ENCODE data around the gene WDHD1. TPM values are rescaled to one million over a fixed set of nuclear protein-coding genes. Genes with fewer than 3 reads are reported as not detected.

Gene WDHD1
- total RNA-seq, 1 experiment from 2014 or later, result 27.5 TPM

DNA sequence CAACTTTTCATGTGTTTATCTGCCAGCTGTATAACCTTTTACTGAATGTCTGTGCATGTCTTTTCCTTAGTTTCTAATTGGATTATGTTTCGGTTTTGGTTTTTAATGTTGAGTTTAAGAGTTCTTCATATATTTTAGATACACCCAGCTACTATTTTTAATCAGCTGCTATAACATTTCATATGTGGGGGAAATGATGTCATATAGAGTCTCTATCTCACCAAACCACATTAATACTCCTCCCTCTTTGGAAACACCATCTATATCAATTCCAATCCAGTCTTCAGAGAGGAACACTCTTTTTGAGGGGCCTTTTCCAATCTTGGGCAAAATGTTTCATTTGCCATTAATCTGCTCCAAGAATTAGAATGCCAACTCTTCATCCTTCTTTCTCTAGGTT is 95.8 kb downstream of the WDHD1 start:
- Histone ChIP-seq H3K4me1 (no peaks in the 10 kb centered on the region), H3K27me3 (replicated peaks; ENCODE audit: control insufficient read depth, insufficient read depth, low read length) (no peaks in the 10 kb centered on the region), H3K4me3 (ENCODE audit: low read depth, low read length) (no peak overlapping the region), H3K36me3 (ENCODE audit: control insufficient read depth, insufficient read depth, low read length) (no peaks in the 10 kb centered on the region), H3K9me3 (no peaks in the 10 kb centered on the region)
- ChIA-PET POLR2A (no interaction called here), CTCF (no interaction called here)
- Mint-ChIP-seq H3K4me3 (ENCODE audit: unreplicated experiment) (no peak overlapping the region), H3K4me1 (ENCODE audit: low read depth, unreplicated experiment) (no peaks in the 10 kb centered on the region), H3K9me3 (ENCODE audit: unreplicated experiment) (no peaks in the 10 kb centered on the region), H3K36me3 (ENCODE audit: insufficient read depth, unreplicated experiment) (no peaks in the 10 kb centered on the region), H3K27ac (ENCODE audit: unreplicated experiment) (no peak overlapping the region), H3K27me3 (ENCODE audit: insufficient read depth, unreplicated experiment) (no peaks in the 10 kb centered on the region)
- DNase-seq, result no peak
- no TSS peak for BruUV-seq (replicated peaks)
- TF ChIP-seq, protein P1, sequence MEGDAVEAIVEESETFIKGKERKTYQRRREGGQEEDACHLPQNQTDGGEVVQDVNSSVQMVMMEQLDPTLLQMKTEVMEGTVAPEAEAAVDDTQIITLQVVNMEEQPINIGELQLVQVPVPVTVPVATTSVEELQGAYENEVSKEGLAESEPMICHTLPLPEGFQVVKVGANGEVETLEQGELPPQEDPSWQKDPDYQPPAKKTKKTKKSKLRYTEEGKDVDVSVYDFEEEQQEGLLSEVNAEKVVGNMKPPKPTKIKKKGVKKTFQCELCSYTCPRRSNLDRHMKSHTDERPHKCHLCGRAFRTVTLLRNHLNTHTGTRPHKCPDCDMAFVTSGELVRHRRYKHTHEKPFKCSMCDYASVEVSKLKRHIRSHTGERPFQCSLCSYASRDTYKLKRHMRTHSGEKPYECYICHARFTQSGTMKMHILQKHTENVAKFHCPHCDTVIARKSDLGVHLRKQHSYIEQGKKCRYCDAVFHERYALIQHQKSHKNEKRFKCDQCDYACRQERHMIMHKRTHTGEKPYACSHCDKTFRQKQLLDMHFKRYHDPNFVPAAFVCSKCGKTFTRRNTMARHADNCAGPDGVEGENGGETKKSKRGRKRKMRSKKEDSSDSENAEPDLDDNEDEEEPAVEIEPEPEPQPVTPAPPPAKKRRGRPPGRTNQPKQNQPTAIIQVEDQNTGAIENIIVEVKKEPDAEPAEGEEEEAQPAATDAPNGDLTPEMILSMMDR (IDR thresholded peaks at IDR 0.05; ENCODE audit: insufficient read depth in 1 of 2, low read depth in 1 of 2, low read length in 1 of 2, severe bottlenecking in 1 of 2, unreplicated experiment in 1 of 2), result no peak
- intact Hi-C loops (cut with micrococcal nuclease; ENCODE audit: unreplicated experiment), result no loop called here

DNA sequence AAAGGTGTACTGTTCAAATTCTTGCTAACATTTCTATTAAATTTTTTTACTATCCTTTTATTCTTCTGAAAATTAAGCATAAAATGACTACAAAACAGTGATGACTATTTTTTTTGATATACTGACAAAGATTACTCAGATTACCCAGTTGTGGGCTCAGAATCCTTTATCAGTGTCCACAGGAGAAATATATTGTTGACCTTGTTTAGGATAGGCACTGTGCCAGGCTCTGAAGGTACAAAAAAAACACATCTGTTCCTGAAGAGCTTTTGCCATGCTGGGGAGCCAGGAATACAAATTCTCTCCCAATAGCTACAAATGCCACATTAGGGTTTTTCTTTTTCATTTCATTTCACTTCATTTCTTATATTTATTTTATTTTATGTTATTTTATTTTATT is 97.3 kb downstream of the WDHD1 start:
- no peaks in the 10 kb centered on the region for H3K27me3 ChIP-seq (replicated peaks; ENCODE audit: control insufficient read depth, insufficient read depth, low read length)
- H3K4me1 Mint-ChIP-seq (ENCODE audit: low read depth, unreplicated experiment), result no peaks in the 10 kb centered on the region
- H3K9me3 Mint-ChIP-seq (ENCODE audit: unreplicated experiment), result no peaks in the 10 kb centered on the region
- H3K36me3 Mint-ChIP-seq (ENCODE audit: insufficient read depth, unreplicated experiment), result no peaks in the 10 kb centered on the region
- no peaks in the 10 kb centered on the region for H3K27me3 Mint-ChIP-seq (ENCODE audit: insufficient read depth, unreplicated experiment)
- DNase-seq, result no peak
- no peaks in the 10 kb centered on the region for H3K4me1 ChIP-seq
- no peaks in the 10 kb centered on the region for H3K9me3 ChIP-seq
- ChIA-PET CTCF (no interaction called here), POLR2A (no interaction called here)
- H3K27ac Mint-ChIP-seq (ENCODE audit: unreplicated experiment), result no peak overlapping the region
- TF ChIP-seq, protein P1 (IDR thresholded peaks at IDR 0.05; ENCODE audit: insufficient read depth in 1 of 2, low read depth in 1 of 2, low read length in 1 of 2, severe bottlenecking in 1 of 2, unreplicated experiment in 1 of 2), result no peak
- H3K4me3 Mint-ChIP-seq (ENCODE audit: unreplicated experiment), result no peak overlapping the region
- BruUV-seq (replicated peaks), result no TSS peak
- intact Hi-C loops (cut with micrococcal nuclease; ENCODE audit: unreplicated experiment), result no loop called here
- H3K36me3 ChIP-seq (ENCODE audit: control insufficient read depth, insufficient read depth, low read length), result no peaks in the 10 kb centered on the region
- H3K4me3 ChIP-seq (ENCODE audit: low read depth, low read length), result no peak overlapping the region

DNA sequence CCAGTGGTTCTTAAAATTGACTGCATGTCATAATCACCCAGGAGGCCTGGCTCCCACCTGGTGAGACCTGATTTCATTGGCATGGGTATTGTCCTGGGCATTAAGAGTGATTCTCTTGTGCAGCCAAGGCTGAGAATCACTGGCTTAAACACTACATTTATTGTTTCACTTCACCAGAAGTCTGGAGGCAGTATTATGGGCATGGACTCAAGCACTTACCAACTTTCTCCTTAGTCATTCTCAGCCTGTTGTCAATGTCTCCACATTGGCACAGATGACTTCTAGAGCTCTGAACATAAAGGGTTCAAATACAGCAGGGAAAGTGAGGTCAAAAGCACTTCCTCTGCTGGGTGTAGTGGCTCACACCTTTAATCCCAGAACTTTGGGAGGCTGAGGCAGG is 98.7 kb downstream of the WDHD1 start:
- Histone ChIP-seq H3K9me3 (no peaks in the 10 kb centered on the region), H3K4me3 (ENCODE audit: low read depth, low read length) (no peak overlapping the region), H3K27me3 (replicated peaks; ENCODE audit: control insufficient read depth, insufficient read depth, low read length) (no peaks in the 10 kb centered on the region), H3K36me3 (ENCODE audit: control insufficient read depth, insufficient read depth, low read length) (no peaks in the 10 kb centered on the region), H3K4me1 (no peaks in the 10 kb centered on the region)
- CTCF ChIA-PET, result no interaction called here
- intact Hi-C loops (cut with micrococcal nuclease; ENCODE audit: unreplicated experiment), result no loop called here
- no peaks in the 10 kb centered on the region for H3K4me1 Mint-ChIP-seq (ENCODE audit: low read depth, unreplicated experiment)
- no peak overlapping the region for H3K4me3 Mint-ChIP-seq (ENCODE audit: unreplicated experiment)
- H3K27me3 Mint-ChIP-seq (ENCODE audit: insufficient read depth, unreplicated experiment), result no peaks in the 10 kb centered on the region
- no peaks in the 10 kb centered on the region for H3K36me3 Mint-ChIP-seq (ENCODE audit: insufficient read depth, unreplicated experiment)
- H3K27ac Mint-ChIP-seq (ENCODE audit: unreplicated experiment), result no peak overlapping the region
- no TSS peak for BruUV-seq (replicated peaks)
- TF ChIP-seq, protein P1 (IDR thresholded peaks at IDR 0.05; ENCODE audit: insufficient read depth in 1 of 2, low read depth in 1 of 2, low read length in 1 of 2, severe bottlenecking in 1 of 2, unreplicated experiment in 1 of 2), result no peak
- H3K9me3 Mint-ChIP-seq (ENCODE audit: unreplicated experiment), result no peaks in the 10 kb centered on the region
- no peak for DNase-seq
- POLR2A ChIA-PET, result no interaction called here
